ENCODE data around the gene ANKFN1. TPM values are rescaled to one million over a fixed set of nuclear protein-coding genes. Genes with fewer than 3 reads are reported as not detected.

Gene ANKFN1
- total and polyA plus RNA-seq, 10 of the 15 experiments (the other 5 are each of a cell fraction or from before 2014, with no cell fraction given): 0.19 TPM; not detected in 9

DNA sequence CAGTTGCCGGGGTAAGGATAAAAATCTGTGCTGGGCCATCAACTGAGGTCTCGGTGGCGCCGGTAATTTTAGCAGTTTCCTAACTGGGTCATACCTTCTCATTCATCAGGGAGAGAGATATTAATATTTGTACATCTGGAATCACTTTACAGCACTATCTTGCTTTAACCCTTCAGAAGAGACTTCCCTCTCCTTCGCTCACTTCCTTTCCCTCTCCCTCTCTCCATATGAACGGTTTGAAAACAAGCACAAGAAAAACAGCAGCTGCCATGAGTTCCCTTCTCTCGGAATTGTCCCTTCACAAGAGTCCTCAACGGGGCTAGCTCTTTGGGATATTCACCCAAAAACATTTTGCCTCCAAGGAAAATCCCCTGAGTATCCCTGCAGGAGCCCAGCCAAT lies 295.9 kb downstream of the ANKFN1 start:
- Histone ChIP-seq H3K4me3 (no peak overlapping the region), H3K36me3 (ENCODE audit: control insufficient read depth in 2 of 2, insufficient read depth in 2 of 2, low read length in 1 of 2) (no peaks in the 10 kb centered on the region), H3K9me3 (replicated peaks; ENCODE audit: control insufficient read depth, insufficient read depth, low read length) (no peaks in the 10 kb centered on the region), H2AFZ (ENCODE audit: control insufficient read depth, low read depth, low read length) (no peak overlapping the region), H3K27me3 (replicated peaks in 1 of 2; ENCODE audit: control insufficient read depth in 2 of 2, insufficient read depth in 2 of 2, low read length in 1 of 2) (no peaks in the 10 kb centered on the region; a peak in 1 of 4 replicates), H4K20me1 (ENCODE audit: control insufficient read depth, insufficient read depth) (no peaks in the 10 kb centered on the region), H3K27ac (ENCODE audit: control insufficient read depth, insufficient read depth) (no peak overlapping the region), H3K79me2 (ENCODE audit: control insufficient read depth, insufficient read depth, low read length) (no peaks in the 10 kb centered on the region), H3K9ac (ENCODE audit: control insufficient read depth, insufficient read depth, low read length) (no peak overlapping the region), H3K4me2 (ENCODE audit: control insufficient read depth, insufficient read depth) (no peak overlapping the region), H3K4me1 (ENCODE audit: control insufficient read depth, insufficient read depth, low read length) (no peaks in the 10 kb centered on the region)
- ATAC-seq: no peak
- RAD21 ChIA-PET (ENCODE audit: unreplicated experiment): no interaction called here
- WGBS (ENCODE audit: insufficient coverage, insufficient replicate concordance, low lambda C conversion rate, missing lambda C conversion rate): 34% methylated on average over 8 of the region's 8 CpGs
- BruUV-seq (replicated peaks): no TSS peak
- DNase-seq (ENCODE audit: low read depth, low spot score): no peak
- intact Hi-C loops (cut with micrococcal nuclease; ENCODE audit: unreplicated experiment): no loop called here
- in situ Hi-C loops (cut with MboI): no loop called here
- SMC1A ChIA-PET (ENCODE audit: uncharacterized antibody, unreplicated experiment): no interaction called here
- CTCF ChIA-PET: no interaction called here
- POLR2A ChIA-PET: no interaction called here
- no peak for FAIRE-seq
- no peak for TF ChIP-seq FOXK2 (IDR thresholded peaks at IDR 0.05)
- no peak for TF ChIP-seq POU2F2 (IDR thresholded peaks at IDR 0.05; ENCODE audit: borderline replicate concordance, low read depth, low read length)
- TF ChIP-seq, protein P1, sequence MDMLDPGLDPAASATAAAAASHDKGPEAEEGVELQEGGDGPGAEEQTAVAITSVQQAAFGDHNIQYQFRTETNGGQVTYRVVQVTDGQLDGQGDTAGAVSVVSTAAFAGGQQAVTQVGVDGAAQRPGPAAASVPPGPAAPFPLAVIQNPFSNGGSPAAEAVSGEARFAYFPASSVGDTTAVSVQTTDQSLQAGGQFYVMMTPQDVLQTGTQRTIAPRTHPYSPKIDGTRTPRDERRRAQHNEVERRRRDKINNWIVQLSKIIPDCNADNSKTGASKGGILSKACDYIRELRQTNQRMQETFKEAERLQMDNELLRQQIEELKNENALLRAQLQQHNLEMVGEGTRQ (IDR thresholded peaks at IDR 0.05; ENCODE audit: borderline replicate concordance, low read depth, low read length): no peak
- no peak for TF ChIP-seq TCF7 (IDR thresholded peaks at IDR 0.05; ENCODE audit: borderline replicate concordance)
- TF ChIP-seq PAX5 (IDR thresholded peaks at IDR 0.05; ENCODE audit: borderline replicate concordance, low read depth, low read length): no peak
- TF ChIP-seq, protein P2, sequence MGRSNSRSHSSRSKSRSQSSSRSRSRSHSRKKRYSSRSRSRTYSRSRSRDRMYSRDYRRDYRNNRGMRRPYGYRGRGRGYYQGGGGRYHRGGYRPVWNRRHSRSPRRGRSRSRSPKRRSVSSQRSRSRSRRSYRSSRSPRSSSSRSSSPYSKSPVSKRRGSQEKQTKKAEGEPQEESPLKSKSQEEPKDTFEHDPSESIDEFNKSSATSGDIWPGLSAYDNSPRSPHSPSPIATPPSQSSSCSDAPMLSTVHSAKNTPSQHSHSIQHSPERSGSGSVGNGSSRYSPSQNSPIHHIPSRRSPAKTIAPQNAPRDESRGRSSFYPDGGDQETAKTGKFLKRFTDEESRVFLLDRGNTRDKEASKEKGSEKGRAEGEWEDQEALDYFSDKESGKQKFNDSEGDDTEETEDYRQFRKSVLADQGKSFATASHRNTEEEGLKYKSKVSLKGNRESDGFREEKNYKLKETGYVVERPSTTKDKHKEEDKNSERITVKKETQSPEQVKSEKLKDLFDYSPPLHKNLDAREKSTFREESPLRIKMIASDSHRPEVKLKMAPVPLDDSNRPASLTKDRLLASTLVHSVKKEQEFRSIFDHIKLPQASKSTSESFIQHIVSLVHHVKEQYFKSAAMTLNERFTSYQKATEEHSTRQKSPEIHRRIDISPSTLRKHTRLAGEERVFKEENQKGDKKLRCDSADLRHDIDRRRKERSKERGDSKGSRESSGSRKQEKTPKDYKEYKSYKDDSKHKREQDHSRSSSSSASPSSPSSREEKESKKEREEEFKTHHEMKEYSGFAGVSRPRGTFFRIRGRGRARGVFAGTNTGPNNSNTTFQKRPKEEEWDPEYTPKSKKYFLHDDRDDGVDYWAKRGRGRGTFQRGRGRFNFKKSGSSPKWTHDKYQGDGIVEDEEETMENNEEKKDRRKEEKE (IDR thresholded peaks at IDR 0.05): no peak
- TF ChIP-seq WRNIP1 (IDR thresholded peaks at IDR 0.05; ENCODE audit: borderline replicate concordance, low read depth, low read length): no peak
